Aorta (tissue), 5 donors: ENCODE data around the gene ITFG2. TPM values are rescaled to one million over a fixed set of nuclear protein-coding genes. Genes with fewer than 3 reads are reported as not detected.
"Not testable (repeated sequence)": the region's sequence is repeated elsewhere in the genome, so short reads cannot be mapped to it uniquely, and the experiment has no call there.

ENCODE experiments used
- ATAC-seq: fragments of 200-7000 bp; cut with Tn5 transposase; one replicate; pipeline ENCODE4 v1.9.1; 2022; ENCODE audit warnings: moderate library complexity; ENCODE audit not compliant: low FRiP score
- DNase-seq, 2 donors: peaks; one replicate each; pipeline ENCODE4 v3.0.0-alpha.2; 2020
- H3K27ac ChIP-seq, 2 donors: one replicate each; pipeline ENCODE4 v1.5.1; 2013; ENCODE audit warnings: low read length in 2 of 2, mild to moderate bottlenecking in 2 of 2, moderate library complexity in 2 of 2, control low read depth in 1 of 2, inconsistent platforms in 1 of 2, low read depth in 1 of 2
- H3K27me3 ChIP-seq, 2 donors: one replicate each; pipeline ENCODE4 v1.6.1; 2013; ENCODE audit warnings: control low read depth in 1 of 2, low read length in 1 of 2, mild to moderate bottlenecking in 1 of 2, moderate library complexity in 1 of 2; ENCODE audit not compliant: insufficient read depth in 2 of 2, control insufficient read depth in 1 of 2
- H3K36me3 ChIP-seq, 2 donors: one replicate each; pipeline ENCODE4 v1.6.1; 2013; ENCODE audit warnings: control low read depth in 1 of 2, low read length in 1 of 2, mild to moderate bottlenecking in 1 of 2; ENCODE audit not compliant: insufficient read depth in 2 of 2, control insufficient read depth in 1 of 2
- H3K4me1 ChIP-seq, 2 donors: one replicate each; pipeline ENCODE4 v1.6.1; 2013; ENCODE audit warnings: low read length in 2 of 2, control low read depth in 1 of 2, mild to moderate bottlenecking in 1 of 2, moderate library complexity in 1 of 2; ENCODE audit not compliant: insufficient read depth in 2 of 2, control insufficient read depth in 1 of 2
- H3K4me3 ChIP-seq, 2 donors: one replicate each; pipeline ENCODE4 v1.5.1; 2013; ENCODE audit warnings: low read length in 2 of 2, control low read depth in 1 of 2, mild to moderate bottlenecking in 1 of 2
- H3K9me3 ChIP-seq: one replicate; pipeline ENCODE4 v1.6.1; 2013; ENCODE audit warnings: mild to moderate bottlenecking, low read length; ENCODE audit not compliant: control insufficient read depth
- WGBS, 2 donors: extraction: QIAGEN DNeasy Blood & Tissue Kit; methylation state at CpG; one replicate each; pipeline ENCODE4 v1.1.7; 2013; 5-methylcytosine and 5-hydroxymethylcytosine counted together
- intact Hi-C, 2 donors: fragments of 100-400 bp; cut with DNase I; formaldehyde crosslinking; loops; one replicate each; pipeline versions ENCODE4 v1.14.2 to v1.15.0; 2022
- long read RNA-seq, 2 donors: library from polyadenylated mRNA; unstranded; transcript quantifications; one replicate each; pipeline ENCODE4 v2.0.0, GENCODE V29; 2020 to 2021
- polyA plus RNA-seq, 2 donors: library from polyadenylated mRNA; stranded (reverse); fragments of 200-250 nt; gene quantifications; one replicate each; pipeline ENCODE4 v1.2.3, GENCODE V29; 2013
- total RNA-seq, 2 donors: library from RNA; stranded (reverse); fragmentation: NEBNext Ultra II Directional; extraction: Animal tissue kit (Norgen Biotek cat#: 25700); gene quantifications; one replicate each; pipeline ENCODE4 v1.2.1, GENCODE V29; 2021
- donor health status: healthy with polysubstance abuse.
- donor health status: Bipolar disorder and iron deficiency.
- donor health status: DM: no; HTN: no; CAD: no.
- donor health status: DM: no; HTN: no; CAD: no.
- donor health status: DM: yes; HTN: yes; CAD: no.

ITFG2 gene
- total RNA-seq (10 to 100 TPM; 23.9 to 43.7 TPM), polyA plus RNA-seq (10 to 100 TPM in 1 of 2 donors, 1 to 10 TPM in 1; 5.9 to 33.2 TPM)
- long read RNA-seq, donor 1, transcript ITFG2-201 (12 exons, 2,361 nt), result major isoform, 58 of 101 reads
- long read RNA-seq, donor 1, partial matches to known transcripts, result 9 of 101 reads
- long read RNA-seq, donor 1, other reads (novel, unspliced or antisense), result 30 of 101 reads
- long read RNA-seq, donor 2, transcript ITFG2-201 (12 exons, 2,361 nt), result major isoform, 23 of 48 reads
- long read RNA-seq, donor 2, partial matches to known transcripts, result 2 of 48 reads
- long read RNA-seq, donor 2, other reads (novel, unspliced or antisense), result 19 of 48 reads

DNA sequence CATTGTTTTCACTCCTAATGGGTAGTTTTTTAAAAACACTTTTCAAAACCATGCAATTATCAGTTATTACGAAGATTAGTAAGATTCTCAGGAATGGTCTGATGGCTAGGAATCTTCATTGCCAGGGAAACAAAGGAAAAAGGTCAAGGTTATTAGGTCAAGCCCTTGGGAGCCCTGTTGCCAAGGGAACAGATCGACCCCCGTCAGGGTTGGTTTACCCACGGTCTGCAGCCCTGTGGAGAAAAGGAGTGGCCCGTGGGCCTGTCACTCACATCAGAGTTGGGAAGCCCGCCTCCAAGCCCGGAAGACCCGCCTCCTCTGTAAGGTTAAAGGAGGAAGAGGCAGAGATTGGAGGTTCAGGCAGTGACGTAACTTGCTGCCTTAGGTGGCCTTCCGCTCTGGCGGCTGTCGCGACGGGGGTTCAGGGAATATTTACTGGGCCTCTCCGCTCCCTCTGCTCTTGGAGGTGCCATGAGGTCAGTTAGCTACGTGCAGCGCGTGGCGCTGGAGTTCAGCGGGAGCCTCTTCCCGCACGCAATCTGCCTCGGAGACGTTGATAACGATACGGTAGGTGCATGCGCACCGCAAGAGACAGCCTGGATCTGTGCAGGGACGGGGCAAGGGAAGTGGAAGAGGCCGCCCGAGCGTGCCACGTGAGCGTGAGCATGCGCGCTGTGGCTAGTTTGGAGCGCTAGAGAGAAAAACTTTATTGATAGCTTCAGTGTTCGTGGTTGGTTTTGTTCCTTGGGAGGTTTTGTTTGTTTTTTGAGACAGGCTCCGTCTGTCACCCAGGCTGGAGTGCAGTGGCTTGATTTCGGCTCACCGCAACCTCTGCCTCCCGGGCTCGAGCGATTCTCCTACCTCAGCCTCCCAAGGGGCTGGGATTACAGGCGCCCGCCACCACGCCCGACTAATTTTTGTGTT is at the start of gene ITFG2:
Gene ITFG2 (plus strand): TSS at position 379 of the 924 bp plus-strand sequence. CDS start 93 bp downstream, at position 472.
- no peaks in the 10 kb centered on the region for H3K9me3 ChIP-seq
- WGBS, 2 donors, result 0% methylated on average over 45 to 48 of the region's 48 CpGs
- H3K27me3 ChIP-seq, result no peaks in the 10 kb centered on the region
- peak within 1 kb of the TSS in 1 of 2 donors; percentile 93 for H3K27ac ChIP-seq
- intact Hi-C loops, result loop anchor here in 1 of 2 donors (2.0 to 5.0 kb wide), 2 partner anchors 16 to 80 kb away; partner anchors contain the start of gene TULP3
- peak within 1 kb of the TSS; percentile 60 to 71 for H3K4me3 ChIP-seq
- peaks cover 0 to 2% of the 10 kb centered on the region in 2 donors for H3K4me1 ChIP-seq
- ATAC-seq (peak; percentile 98), DNase-seq (peak; percentile 99)
- no peaks in the 10 kb centered on the region for H3K36me3 ChIP-seq

DNA sequence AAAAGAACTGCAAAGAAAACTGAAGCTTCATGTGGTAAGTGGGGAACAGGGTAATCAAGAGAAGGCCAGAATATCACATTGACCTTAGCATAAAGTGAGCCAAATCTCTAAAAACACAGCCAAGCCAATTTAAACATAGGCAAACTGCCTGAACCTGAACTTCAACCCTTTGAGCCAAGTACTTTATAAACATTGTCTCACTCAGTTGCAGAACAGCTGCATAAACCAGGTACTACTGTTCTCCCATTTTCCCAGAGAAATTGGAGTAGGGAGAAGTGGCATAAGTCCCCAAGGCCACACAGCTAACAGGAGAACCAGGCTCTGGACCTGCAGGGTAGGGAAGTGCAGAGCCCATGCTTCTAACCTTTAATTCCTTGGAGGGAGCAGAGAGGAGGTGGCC is 48.1 kb upstream of the ITFG2 start:
- intact Hi-C loops, result no loop called here
- no peak for DNase-seq
- Histone ChIP-seq H3K27me3 (no peaks in the 10 kb centered on the region), H3K27ac (no peak overlapping the region), H3K4me1 (no peaks in the 10 kb centered on the region), H3K9me3 (no peaks in the 10 kb centered on the region), H3K36me3 (no peaks in the 10 kb centered on the region), H3K4me3 (no peak overlapping the region)
- no peak for ATAC-seq

DNA sequence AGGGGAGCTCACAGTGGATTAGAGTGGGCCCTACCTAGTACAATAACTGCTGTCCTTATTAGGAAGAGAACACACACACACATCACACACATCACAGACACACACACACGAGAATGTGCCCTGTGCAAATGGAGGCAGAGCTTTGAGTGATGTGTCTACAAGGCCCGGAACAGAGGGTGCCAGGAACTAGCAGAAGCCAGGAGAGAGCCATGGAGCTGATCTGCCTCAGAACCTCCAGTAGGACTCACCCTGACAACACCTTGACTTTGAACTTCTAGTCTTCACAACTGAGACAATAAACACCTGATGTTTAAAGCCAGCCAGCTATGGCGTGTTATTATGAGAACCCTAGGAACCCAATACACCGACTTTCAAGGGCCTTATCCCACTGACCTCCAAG is 47.4 kb upstream of the ITFG2 start:
- no peak for ATAC-seq
- intact Hi-C loops, result no loop called here
- DNase-seq, result no peak
- WGBS, 2 donors, result 92 to 93% methylated on average over 4 of the region's 4 CpGs
- Histone ChIP-seq H3K9me3 (no peaks in the 10 kb centered on the region), H3K4me1 (no peaks in the 10 kb centered on the region), H3K36me3 (no peaks in the 10 kb centered on the region), H3K27me3 (no peaks in the 10 kb centered on the region), H3K27ac (no peak overlapping the region), H3K4me3 (no peak overlapping the region)

DNA sequence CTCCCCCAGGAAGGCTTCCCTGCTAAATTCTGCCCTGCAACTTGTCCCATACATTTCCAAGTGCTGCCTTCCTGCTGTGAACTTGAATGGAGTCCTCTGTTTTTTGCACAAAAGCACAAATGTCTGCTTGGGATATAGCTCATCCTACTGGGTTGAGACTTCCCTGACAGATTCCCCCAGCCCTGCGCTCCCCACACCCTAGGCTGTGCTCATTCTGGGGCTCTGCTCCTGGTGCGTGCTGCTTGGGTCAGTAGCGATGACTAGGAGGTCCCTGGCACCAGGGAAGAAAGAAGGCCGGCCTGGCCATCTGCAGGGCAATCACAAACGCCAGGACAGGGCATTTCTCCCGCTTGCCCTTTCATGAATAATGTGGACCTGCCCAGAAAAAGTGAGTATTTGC is 46.9 kb upstream of the ITFG2 start:
- no peaks in the 10 kb centered on the region for H3K36me3 ChIP-seq
- 87 to 91% methylated on average over 6 of the region's 6 CpGs for WGBS, 2 donors
- DNase-seq (no peak), ATAC-seq (no peak)
- H3K27ac ChIP-seq, result no peak overlapping the region
- no peaks in the 10 kb centered on the region for H3K9me3 ChIP-seq
- no peak overlapping the region for H3K4me3 ChIP-seq
- intact Hi-C loops, result no loop called here
- H3K4me1 ChIP-seq, result no peaks in the 10 kb centered on the region
- H3K27me3 ChIP-seq, result no peaks in the 10 kb centered on the region

DNA sequence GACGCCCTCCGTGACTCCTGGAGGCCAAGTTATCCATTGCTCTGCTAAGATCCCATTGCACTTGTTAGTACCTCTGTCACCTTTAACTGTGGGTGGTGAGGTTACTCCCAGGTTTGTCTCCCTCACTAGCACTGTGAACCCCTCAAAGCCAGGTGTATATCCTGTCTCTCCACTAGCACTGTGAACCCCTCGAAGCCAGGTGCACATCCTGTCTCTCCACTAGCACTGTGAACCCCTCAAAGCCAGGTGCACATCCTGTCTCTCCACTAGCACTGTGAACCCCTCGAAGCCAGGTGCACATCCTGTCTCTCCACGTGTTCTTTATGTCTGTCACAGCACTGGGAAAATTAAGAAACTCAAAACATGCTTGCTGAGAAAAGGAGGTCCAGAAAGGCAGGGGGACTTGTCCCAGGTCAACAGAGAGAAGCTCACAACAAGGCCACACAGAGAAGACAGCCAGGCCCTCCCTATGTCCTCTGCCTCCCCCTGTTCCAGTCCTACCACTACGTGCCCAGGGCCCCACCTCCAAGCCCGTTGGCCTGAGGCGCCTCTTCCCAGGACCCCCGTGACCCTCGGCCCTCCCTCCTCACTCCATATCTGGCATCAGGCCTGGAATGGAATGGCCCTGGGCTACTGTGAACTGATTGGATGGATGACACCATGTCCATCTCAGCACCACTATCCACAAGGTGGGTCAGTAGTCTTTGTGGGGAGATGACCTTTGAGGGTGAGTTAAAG is 44.1 kb upstream of the ITFG2 start:
- Histone ChIP-seq H3K27me3 (no peaks in the 10 kb centered on the region), H3K4me3 (no peak overlapping the region), H3K4me1 (no peaks in the 10 kb centered on the region), H3K36me3 (no peaks in the 10 kb centered on the region), H3K27ac (no peak overlapping the region), H3K9me3 (no peaks in the 10 kb centered on the region)
- DNase-seq (no peak), ATAC-seq (no peak)
- WGBS, 2 donors, result 71 to 81% methylated on average over 10 of the region's 10 CpGs
- intact Hi-C loops, result no loop called here

DNA sequence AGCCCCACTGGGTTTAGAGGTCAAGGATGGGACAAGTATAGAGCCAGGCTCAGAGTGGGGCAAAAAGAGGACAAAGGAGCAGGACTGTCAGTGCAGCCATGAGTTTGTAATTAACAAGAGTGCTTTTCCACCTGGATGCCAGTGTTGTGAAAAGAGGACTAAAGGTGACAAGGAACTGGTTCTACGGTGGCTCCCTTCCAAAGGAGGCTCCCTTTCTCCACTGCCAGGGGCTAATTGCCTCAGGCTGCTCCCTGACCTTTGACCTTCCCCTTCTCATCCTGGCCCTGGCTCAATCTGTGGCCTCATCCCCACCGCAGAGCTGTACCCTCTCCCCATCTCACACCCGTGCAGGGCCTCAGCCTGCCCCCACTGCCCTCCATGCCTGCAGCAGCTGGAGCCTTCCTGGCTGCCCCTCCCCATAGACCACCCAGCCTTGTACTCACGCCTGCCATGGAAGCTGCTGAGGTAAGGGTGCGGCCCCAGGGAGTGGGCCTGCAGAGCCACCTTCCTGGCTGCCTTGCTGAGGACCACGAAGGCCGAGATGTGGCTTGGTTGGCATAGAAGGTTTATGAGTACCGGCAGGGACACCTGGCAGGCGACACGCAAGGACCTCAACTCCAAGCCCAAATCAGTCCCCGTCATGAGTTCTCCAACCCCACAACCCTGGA is 42.5 kb upstream of the ITFG2 start:
- Histone ChIP-seq H3K4me3 (no peak overlapping the region), H3K27ac (no peak overlapping the region), H3K9me3 (no peaks in the 10 kb centered on the region), H3K27me3 (no peaks in the 10 kb centered on the region), H3K36me3 (no peaks in the 10 kb centered on the region), H3K4me1 (no peaks in the 10 kb centered on the region)
- no peak for DNase-seq
- WGBS, 2 donors, result 73 to 79% methylated on average over 11 of the region's 11 CpGs
- ATAC-seq, result no peak
- intact Hi-C loops, result no loop called here

DNA sequence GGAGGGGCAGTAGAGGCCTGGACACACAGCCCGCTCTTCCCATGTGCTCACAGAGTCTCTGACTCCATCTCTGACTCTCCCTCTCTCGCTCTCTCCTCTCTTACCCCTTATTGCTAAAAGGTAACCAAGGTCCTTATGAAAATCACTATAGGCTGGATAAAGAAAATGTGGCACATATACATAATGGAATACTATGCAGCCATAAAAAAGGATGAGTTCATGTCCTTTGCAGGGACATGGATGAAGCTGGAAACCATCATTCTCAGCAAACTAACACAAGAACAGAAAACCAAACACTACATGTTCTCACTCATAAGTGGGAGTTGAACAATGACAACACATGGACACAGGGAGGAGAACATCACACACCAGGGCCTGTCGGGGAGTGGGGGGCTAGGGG is 41.9 kb upstream of the ITFG2 start:
- H3K4me1 ChIP-seq, H3K27me3 ChIP-seq, H3K27ac ChIP-seq, H3K9me3 ChIP-seq, H3K4me3 ChIP-seq, H3K36me3 ChIP-seq, intact Hi-C loops, DNase-seq, ATAC-seq: not testable (repeated sequence)
- WGBS, 2 donors, result 98 to 99% methylated on average over 3 of the region's 3 CpGs

DNA sequence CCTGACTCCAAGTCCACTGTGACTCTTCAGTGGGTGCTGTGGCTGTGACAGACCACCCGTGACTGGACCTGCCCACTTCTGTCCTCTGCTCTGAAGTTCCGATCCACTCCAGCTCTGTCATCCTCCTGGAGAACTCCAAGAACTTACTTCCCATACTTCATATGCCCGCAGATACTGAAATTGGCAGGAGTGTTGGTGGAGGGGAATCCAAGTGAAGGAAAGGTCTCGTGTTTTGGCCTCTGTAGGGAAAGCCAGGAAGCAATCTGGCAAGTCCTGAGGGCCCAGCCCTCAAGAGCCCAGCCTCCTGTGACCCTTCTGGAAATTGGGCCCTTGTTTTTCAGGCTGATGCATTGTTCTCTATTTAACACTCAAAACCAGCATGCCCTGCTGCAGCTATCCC is 40.1 kb upstream of the ITFG2 start:
- 68 to 69% methylated on average over 4 of the region's 4 CpGs for WGBS, 2 donors
- intact Hi-C loops, result no loop called here
- H3K4me3 ChIP-seq, result no peak overlapping the region
- H3K9me3 ChIP-seq, result no peaks in the 10 kb centered on the region
- no peak for DNase-seq
- no peak for ATAC-seq
- H3K4me1 ChIP-seq, result no peaks in the 10 kb centered on the region
- H3K27ac ChIP-seq, result no peak overlapping the region
- H3K27me3 ChIP-seq, result no peaks in the 10 kb centered on the region
- H3K36me3 ChIP-seq, result no peaks in the 10 kb centered on the region
